ENCODE data around the gene GPR15.
"Not testable (repeated sequence)": the region's sequence is repeated elsewhere in the genome, so short reads cannot be mapped to it uniquely, and the experiment has no call there.

Gene GPR15

DNA sequence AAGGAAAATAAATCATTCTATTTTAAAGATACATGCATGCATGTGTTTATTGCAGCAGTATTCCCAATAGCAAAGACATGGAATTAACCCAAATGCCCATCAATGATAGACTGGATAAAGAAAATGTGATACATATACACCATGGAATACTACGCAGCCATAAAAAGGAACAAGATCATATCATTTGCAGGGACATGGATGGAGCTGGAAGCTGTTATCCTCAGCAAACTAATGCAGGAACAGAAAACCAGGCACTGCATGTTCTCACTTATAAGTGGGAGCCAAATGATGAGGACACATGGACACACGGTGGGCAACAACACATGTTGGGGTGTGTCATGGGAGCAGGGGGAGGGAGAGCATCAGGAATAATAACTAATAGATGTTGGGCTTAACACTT is 28.0 kb downstream of the GPR15 start:
- DNase-seq = not testable (repeated sequence)

DNA sequence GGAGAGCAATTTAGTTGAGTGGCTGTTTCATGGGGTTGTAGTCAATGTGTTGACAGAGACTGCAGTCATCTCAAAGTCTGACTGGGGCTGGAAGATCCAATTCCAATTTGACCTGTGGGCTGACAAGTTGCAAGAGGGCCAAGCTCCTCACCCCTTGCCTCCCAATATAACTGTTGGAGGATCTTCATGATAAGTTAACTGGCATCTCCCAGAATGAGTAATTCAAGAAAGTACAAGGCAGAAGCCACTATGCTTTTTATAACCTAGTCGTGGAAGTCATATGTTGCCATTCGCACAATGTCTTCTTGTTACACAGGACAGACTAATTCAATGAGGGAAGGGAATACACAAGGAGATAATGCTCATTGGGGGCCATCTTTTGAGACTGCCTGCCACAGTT is 29.1 kb downstream of the GPR15 start:
- no peak for DNase-seq

DNA sequence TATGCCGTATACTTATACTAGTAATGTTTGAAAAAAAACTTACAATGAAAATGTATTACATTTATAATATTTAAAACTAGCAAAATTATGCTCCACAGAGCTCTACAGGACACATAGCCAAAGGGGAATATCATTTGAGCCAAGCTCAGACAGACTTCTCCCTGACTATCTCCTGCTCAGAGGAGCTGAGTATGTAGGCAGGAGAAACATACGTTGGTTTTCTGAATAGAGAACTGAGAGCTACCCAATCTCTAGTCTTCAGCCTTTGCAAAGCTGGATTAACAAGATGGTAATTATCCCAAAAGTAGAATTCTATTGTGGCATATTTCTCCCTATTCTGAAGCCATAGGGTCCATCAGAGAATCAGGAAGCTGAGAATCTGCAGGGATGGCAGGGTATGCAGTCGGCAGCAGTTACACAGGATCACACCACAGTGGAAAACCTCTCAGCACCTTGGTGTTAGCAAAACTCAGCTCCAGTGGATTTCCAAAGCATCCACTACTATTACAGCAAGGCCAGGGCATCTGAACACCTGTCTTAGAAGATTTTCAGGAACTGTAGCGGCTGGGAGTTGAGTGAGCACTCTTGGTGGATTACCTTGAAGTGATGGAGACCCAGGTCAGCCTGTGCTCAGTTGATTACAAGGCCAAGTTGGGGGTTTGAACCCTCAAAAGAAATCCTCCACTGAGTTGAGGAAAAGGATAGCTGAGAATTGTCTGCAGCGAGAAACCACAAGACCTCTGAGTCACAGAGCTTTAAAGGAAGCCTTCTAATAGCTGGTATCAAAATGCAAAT is 30.1 kb downstream of the GPR15 start:
- no peak for DNase-seq

DNA sequence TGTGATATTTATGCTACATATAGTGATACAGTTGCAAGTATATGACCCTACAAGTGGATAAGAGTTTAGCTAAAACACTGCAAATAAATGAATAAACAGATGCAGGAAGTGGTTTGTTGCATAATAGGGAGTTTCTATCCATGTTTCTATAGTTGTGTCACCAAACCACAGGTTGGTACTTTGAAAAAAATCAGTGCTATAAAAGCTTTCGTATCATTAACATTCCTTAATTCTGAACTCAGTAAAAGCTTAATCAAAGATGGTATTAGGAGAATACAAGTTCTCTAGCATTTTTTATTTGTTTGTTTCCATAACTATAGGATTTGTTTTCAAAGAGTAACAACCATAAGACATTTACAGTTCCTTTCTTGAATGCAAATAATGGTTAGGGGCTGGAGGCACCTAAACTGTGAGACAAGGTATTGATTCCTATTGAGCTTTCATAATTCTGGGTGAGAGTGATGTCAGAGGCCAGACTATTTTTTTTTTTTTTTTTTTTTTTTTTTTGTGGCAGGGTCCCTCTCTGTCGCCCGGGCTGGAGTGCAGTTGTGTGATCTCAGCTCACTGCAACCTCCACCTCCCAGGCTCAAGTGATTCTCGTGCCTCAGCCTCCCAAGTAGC is 32.0 kb downstream of the GPR15 start:
- no peak for DNase-seq

DNA sequence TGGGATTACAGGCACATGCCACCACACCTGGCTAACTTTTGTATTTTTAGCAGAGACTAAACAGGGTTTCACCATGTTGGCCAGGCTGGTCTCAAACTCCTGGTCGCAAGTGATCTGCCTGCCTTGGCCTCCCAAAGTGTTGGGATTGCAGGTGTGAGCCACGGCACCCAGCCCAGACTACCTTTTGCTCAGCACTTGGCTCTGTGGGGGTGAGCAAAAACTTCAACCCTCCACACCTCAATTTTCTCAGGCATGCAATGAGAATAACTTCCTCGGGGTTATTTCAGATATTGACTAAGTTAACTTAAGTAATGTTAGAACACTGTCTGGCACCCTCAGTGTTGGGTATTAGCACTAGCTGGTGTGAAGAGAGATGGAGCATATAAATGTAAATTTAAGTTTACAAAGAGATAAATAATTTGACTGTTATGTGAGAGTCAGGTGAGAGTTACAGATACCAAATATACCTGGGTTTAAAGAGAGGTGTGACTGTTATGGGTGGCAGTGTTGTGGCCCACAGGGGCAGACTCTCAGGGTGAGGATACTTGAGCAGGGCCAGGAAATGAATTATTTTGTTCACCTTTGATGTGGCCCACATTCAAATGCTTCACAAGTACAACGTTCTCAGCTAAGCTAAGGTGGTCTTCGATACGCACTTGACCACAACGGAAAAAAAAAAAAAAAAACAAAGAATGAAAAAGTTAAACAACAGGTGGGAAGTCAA is 32.7 kb downstream of the GPR15 start:
- no peak for DNase-seq

DNA sequence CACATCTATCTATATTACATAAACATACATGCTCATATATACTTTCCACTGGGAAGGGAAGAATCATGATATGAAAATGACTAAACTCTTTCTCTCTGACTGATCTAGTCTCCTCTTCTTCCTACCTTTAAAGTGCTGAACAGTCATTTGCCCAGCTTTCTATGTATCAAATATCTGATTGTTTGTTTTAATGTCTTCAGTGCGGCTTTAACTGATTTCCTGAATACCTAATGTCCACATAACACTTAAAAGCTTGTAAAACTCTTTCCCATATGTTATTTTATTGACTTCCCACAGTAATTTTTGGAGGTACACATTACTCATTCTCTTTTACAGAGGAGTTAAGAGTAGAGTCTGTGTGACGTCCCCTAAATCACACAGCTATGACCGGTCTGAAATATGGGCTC is 33.5 kb downstream of the GPR15 start:
- no peak for DNase-seq

DNA sequence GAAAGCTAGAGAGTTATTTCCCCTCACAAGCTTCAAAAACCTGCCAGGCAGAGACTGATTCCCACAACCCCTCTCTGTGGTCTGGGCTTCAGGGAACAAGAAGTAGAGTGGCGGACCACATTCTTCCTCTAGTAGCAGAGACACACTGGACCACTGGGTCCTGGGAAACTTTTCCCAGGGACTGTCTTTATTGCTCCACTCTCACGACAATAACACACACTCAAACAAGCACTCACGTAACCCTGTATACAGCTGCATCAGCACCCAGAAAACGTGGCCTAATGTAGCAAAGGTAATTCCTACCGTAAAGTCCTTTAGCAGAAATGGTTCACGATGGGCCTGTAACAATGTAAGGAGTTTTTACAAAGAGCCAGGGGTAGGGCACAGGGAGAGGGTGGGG is 34.1 kb downstream of the GPR15 start:
- DNase-seq = no peak

DNA sequence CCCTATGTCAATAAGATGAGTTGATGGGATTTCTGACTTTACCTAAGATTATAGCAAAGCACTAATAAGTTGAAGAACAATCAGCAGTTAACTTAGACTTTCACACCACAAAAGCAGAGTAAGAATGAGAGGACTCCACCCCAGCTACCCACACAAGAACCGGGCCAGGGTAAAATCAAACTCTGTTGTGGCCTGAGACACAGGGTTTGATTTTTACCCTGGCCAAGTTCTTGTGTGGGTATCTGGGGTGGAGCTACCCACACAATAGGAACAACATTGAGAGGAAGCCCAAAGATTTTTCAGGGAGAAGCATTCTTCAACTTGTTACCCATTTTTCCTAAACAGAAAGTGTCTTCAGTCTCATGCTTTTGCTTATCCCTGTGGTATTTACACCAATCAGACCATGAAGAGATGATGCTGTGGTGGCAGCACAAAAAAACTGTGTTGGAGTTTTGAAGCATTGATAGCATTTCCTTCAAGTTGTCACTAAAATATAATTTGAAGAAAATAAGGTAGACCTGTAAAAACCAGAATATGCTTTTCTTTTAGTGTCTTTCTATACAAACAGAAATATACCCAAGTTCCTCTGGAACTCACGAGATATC is 36.0 kb downstream of the GPR15 start:
- no peak for DNase-seq

DNA sequence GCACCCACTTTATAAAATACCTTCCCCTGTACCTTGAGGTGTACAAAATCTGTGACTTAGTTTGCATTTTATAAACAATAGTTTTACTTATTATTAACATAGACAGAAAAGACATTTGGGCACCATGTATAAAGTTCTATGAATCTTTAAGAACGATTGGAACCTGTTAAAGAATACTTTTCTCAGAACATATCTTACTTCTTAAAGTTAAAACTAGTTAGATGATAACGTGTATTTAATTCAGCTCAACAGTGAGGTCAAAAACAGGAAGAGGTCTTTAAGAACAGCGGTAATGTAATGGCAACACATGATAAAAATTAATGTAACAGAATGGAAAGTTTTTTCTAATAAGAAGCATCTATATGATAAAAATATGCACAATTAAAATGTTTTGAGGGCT is 36.6 kb downstream of the GPR15 start:
- DNase-seq = no peak

DNA sequence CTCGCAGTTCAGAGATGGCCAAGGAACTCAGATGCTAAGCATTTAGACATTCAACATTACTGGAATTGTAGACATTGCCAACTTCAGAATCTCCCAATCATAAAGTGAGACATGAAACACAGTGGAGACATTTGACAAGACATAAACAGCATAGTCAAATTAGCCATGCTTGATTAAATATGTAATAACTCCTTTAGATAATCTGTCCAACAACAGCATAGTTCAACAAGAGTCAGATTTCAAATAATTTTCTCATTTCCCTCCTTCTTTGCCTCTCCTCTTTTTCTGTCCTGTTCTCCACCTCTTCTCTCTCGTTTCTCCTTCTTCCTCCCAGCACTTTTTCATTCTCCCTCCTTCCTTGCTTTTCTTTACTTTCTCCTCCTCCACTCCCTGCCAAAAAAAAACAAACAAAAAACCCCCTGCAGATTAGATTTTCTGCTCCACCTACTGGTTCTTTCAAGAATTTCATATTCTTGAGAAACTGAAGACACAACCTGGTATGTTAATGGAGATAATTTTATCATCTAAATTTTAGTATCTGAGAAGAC is 41.5 kb downstream of the GPR15 start:
- DNase-seq = no peak

DNA sequence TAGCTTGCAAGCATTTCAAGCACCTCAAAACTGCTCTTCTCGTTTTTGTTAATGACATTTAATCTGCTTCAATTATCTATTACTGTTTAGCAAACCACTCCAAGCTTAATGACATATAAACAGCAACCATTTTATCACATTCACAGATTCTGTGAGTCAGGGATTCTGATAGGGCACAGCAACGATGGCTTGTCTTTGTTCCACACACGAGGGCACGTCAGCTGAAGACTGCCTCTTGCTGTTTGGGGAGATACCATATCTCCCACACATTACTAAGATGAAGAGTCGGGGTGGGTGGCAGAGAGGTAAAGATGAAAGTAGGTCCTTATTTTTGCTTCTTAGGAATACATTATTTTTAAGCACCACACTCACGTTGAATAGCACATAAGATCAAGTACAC is 42.4 kb downstream of the GPR15 start:
- peak; percentile 62 for DNase-seq

DNA sequence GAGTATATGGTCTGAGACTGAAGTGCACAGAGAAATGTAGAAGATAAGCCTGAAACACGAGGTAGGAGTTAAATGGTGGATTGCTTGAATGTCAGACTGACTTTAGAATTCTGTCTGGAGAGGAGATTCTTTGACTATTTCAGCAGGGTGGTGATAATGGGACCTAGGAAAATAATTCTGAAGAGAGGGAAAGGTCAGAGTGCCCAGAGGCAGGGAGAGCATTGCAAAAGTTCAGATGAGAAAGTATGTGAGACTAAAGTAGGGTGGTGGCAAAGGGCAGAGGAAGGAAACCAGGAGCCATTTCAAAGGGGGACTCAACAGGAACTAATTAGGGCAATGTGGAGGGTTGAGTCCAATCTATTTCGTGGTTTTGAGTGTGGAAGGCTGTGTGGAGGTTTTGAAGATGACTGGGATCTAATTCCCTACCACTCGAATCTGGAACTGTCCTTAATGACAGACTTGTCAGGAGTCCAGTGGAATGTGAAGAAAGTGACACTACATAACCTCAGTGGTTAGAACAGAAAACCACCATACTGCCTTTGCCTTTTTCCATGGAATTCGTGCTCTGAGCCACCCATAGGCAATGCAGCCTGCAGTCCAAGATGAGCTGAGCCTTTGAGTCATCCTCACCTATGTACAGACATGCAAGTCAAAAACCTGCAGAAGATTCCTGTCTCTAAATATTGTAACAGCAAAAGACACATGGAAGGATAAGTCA is 45.6 kb downstream of the GPR15 start:
- DNase-seq = no peak

DNA sequence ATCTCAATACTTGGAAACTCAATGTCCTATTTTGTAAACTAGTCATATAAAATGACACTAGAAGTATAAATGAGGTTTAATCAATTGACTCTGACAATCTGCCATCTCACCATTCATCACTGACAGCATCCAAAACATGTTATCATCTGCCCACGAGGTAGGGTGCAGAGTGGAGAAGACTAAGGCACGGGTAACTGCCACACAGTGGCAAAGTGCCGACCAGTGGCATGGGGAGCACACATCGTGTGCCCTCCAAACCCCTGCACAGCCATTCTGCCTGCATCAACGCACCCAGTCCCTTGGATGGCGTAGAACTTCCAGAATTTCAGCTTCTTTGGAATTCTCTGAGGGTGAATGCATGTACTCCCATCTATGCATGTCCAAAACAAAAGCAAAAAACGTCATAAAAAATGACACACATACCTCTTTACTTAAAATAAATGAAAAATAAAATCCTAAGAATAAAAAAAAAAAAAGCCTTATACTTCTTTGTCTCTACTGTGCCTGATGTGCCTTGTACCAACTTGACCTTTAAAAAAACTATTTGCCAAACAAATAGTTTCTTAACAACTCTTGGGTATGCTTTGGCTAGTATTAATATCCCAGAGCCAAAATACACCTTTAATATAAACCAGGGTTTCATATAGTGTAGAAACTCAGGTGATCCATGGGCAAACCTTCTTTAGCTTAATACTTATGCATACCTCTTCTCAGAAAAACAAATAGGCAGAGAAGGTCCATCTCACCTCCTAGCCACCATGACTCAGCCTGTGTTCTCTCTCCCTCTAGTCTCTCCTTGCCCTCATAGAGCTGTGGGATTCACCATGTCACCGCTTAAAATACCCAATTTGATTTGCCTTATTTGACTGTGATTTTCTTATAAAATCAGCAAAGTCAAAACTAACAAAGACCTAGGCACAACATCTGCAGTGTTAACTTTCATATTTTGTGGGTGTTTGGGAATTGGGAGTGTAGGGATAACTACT is 48.9 kb downstream of the GPR15 start:
- DNase-seq = no peak

DNA sequence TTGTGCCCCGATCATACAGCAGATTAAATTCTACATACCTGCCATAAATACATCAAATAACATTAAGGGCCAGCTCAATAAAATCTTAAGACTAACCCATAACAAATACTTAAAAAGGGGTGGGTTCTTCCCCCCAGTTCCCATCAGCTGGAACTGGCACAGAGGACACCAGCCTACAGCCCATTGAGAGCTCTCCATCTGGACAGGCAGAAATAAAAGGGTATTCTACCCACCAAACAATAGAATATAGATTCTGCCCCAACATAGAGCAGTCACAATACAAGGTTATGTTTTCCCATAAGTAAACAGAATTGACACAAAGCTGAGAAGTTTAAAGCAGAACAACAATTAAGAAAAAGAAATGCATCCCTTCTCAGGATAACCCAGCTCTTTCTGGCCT is 49.7 kb downstream of the GPR15 start:
- no peak for DNase-seq

DNA sequence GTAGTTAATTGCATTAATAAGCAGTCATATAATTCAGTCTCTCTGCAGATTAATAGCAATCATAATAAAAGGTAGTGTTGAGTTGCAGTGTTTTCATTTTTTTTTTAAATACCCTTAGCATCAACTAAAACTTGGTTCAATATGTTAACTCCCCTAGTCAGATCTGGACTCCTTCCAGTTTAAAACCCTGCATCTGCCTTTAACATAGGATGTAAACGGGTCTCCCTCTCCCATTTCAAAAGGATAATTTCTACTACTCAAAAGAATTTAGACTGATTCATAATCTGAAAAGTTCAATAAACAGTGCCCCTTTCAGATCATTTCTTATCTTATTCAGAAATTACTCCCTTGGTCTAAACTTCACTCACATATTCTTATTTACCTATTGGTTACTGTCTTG is 50.3 kb downstream of the GPR15 start:
- DNase-seq = no peak

DNA sequence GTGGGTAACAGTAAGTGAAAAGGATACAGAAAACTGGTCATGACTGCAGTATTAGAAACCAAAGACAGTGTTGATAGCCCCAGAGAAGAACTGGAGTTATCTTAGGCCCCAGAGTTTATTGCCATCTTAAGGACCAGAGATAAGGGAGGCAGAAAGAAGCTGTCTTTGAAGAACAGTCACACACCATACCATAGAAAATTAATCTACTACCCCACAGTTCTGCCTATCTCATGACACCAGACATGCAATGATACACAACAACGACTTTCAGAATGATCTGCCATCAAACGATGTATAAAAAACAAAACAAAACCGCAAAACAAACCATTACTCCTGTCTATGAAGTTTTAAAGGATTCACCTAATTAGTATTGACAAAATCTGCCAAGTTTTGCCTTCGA is 52.0 kb downstream of the GPR15 start:
- no peak for DNase-seq
